DLD1 (cell line): Measurements from ENCODE around the gene TTLL8.

ENCODE experiments used
- in situ Hi-C: cut with HindIII; loops from 2 replicates; pipeline ENCODE4 v1.10.0; 2017; ENCODE audit warnings: low sequenced_read_pairs

The TTLL8 gene

GRCh38 chr22:50009251-50009650 is 48.8 kb downstream of the TTLL8 start:
- in situ Hi-C loops: loop anchor here (25.0 kb wide), 1 partner anchor 97 kb away; the partner anchor contains the start of genes ALG12 and CRELD2

- in situ Hi-C loops: loop anchor here (25.0 kb wide), 1 partner anchor 96 kb away; the partner anchor contains the start of genes ALG12 and CRELD2
These were observed 49.7 kb downstream of the TTLL8 start for GRCh38 chr22:50008151-50009040.

GRCh38 chr22:50007057-50007511 is 51.0 kb downstream of the TTLL8 start:
- in situ Hi-C loops: loop anchor here (25.0 kb wide), 1 partner anchor 95 kb away; the partner anchor contains the start of genes ALG12 and CRELD2

GRCh38 chr22:50004918-50005317 is 53.2 kb downstream of the TTLL8 start:
- in situ Hi-C loops: loop anchor here (25.0 kb wide), 1 partner anchor 93 kb away; the partner anchor contains the start of genes ALG12 and CRELD2

GRCh38 chr22:50002791-50003190 is 55.3 kb downstream of the TTLL8 start:
- in situ Hi-C loops: loop anchor here (25.0 kb wide), 1 partner anchor 90 kb away; the partner anchor contains the start of genes ALG12 and CRELD2

- in situ Hi-C loops: loop anchor here (25.0 kb wide), 1 partner anchor 89 kb away; the partner anchor contains the start of genes ALG12 and CRELD2
These were observed 56.5 kb downstream of the TTLL8 start for GRCh38 chr22:50001388-50002231.

GRCh38 chr22:50000587-50001387 is 57.3 kb downstream of the TTLL8 start:
- in situ Hi-C loops: loop anchor here (25.0 kb wide), 1 partner anchor 88 kb away; the partner anchor contains the start of genes ALG12 and CRELD2

- in situ Hi-C loops: loop anchor here (25.0 kb wide), 1 partner anchor 88 kb away; the partner anchor contains the start of genes ALG12 and CRELD2
These were observed 58.0 kb downstream of the TTLL8 start for GRCh38 chr22:49999946-50000586.

- in situ Hi-C loops: no loop called here
These were observed 58.8 kb downstream of the TTLL8 start for GRCh38 chr22:49999063-49999945.

- in situ Hi-C loops: no loop called here
These were observed 59.4 kb downstream of the TTLL8 start for GRCh38 chr22:49998718-49999062.

GRCh38 chr22:49997932-49998717 is 60.0 kb downstream of the TTLL8 start:
- in situ Hi-C loops: no loop called here

GRCh38 chr22:49997251-49997599 is 60.9 kb downstream of the TTLL8 start:
- in situ Hi-C loops: no loop called here

GRCh38 chr22:49996518-49997250 is 61.4 kb downstream of the TTLL8 start:
- in situ Hi-C loops: no loop called here

GRCh38 chr22:49996119-49996517 is 62.0 kb downstream of the TTLL8 start:
- in situ Hi-C loops: no loop called here

GRCh38 chr22:49995361-49996118 is 62.6 kb downstream of the TTLL8 start:
- in situ Hi-C loops: no loop called here

GRCh38 chr22:49995041-49995360 is 63.1 kb downstream of the TTLL8 start:
- in situ Hi-C loops: no loop called here
